Esophagus muscularis mucosa (tissue), 3 donors: ENCODE data around the gene ROBO1.

Source experiments
- CTCF ChIP-seq, 3 experiments: fragments of 200-600 bp in 2 of 3; fragments of 450-650 bp in 1 of 3; sonication (generic) in 2 of 3; IDR thresholded peaks; one replicate each; pipeline ENCODE4 v1.5.1; 2017 to 2019; ENCODE audit warnings: antibody characterized with exemption in 3 of 3, mild to moderate bottlenecking in 2 of 3, moderate library complexity in 1 of 3
- POLR2A ChIP-seq: fragments of 450-650 bp; IDR thresholded peaks from one replicate; pipeline ENCODE4 v1.6.1; 2017; ENCODE audit warnings: antibody characterized with exemption, moderate library complexity, mild to moderate bottlenecking, low read depth
- POLR2AphosphoS5 ChIP-seq, 2 donors: sonication (generic); formaldehyde crosslinking; IDR thresholded peaks; one replicate each; pipeline ENCODE4 v1.6.1; 2017; ENCODE audit warnings: antibody characterized with exemption in 2 of 2

- no peak for TF ChIP-seq CTCF (IDR thresholded peaks at IDR 0.05)
- no peak for TF ChIP-seq POLR2A
- TF ChIP-seq POLR2AphosphoS5 (IDR thresholded peaks at IDR 0.05), result no peak
Measured at GRCh38 chr3:78870484-78870883, 897.3 kb downstream of the ROBO1 start.
